Measurements from ENCODE around the gene TSPAN13.

DNA sequence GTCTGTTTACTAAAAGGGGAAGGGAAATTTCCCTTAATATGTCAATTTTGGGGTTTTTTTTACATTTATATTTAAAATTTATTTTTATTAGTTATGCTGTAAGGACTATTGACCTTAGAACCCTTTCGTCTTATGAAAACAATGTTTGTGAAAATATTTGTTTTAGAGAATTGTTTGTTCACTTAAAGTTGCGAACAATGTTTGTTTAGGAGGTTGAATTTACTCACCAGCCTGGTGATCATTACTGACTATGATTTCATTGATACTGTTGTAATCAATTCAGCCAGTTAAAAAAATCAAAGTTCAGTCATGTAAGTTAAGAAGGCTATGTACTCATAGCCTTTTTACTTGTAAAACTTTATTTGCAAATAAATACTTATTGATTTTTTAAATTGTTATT, 27.4 kb upstream of the TSPAN13 start:
- TF ChIP-seq POLR2A (IDR thresholded peaks at IDR 0.05; ENCODE audit: low read depth, low read length) = no peak
- no peak for TF ChIP-seq MAZ (IDR thresholded peaks at IDR 0.05; ENCODE audit: borderline replicate concordance, low read depth, low read length)
- TF ChIP-seq, protein P1, sequence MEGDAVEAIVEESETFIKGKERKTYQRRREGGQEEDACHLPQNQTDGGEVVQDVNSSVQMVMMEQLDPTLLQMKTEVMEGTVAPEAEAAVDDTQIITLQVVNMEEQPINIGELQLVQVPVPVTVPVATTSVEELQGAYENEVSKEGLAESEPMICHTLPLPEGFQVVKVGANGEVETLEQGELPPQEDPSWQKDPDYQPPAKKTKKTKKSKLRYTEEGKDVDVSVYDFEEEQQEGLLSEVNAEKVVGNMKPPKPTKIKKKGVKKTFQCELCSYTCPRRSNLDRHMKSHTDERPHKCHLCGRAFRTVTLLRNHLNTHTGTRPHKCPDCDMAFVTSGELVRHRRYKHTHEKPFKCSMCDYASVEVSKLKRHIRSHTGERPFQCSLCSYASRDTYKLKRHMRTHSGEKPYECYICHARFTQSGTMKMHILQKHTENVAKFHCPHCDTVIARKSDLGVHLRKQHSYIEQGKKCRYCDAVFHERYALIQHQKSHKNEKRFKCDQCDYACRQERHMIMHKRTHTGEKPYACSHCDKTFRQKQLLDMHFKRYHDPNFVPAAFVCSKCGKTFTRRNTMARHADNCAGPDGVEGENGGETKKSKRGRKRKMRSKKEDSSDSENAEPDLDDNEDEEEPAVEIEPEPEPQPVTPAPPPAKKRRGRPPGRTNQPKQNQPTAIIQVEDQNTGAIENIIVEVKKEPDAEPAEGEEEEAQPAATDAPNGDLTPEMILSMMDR (conservative IDR thresholded peaks at IDR 0.05; ENCODE audit: low read depth, low read length) = no peak
- TF ChIP-seq MAFK (IDR thresholded peaks at IDR 0.05; ENCODE audit: low read depth, low read length) = no peak
- no peak for TF ChIP-seq MXI1 (IDR thresholded peaks at IDR 0.05; ENCODE audit: borderline replicate concordance, low read depth, low read length)
- TF ChIP-seq, protein P2, sequence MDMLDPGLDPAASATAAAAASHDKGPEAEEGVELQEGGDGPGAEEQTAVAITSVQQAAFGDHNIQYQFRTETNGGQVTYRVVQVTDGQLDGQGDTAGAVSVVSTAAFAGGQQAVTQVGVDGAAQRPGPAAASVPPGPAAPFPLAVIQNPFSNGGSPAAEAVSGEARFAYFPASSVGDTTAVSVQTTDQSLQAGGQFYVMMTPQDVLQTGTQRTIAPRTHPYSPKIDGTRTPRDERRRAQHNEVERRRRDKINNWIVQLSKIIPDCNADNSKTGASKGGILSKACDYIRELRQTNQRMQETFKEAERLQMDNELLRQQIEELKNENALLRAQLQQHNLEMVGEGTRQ (IDR thresholded peaks at IDR 0.05; ENCODE audit: low read depth, low read length) = no peak
- no peak for TF ChIP-seq RAD21 (IDR thresholded peaks at IDR 0.05; ENCODE audit: low read length)
- TF ChIP-seq RFX5 (IDR thresholded peaks at IDR 0.05; ENCODE audit: low read depth, low read length) = no peak
- no peak for TF ChIP-seq RCOR1 (IDR thresholded peaks at IDR 0.05; ENCODE audit: insufficient replicate concordance, low read length)
- no peak for TF ChIP-seq NFE2L2 (IDR thresholded peaks at IDR 0.05; ENCODE audit: low read depth, low read length)
- TF ChIP-seq SMC3 (IDR thresholded peaks at IDR 0.05; ENCODE audit: low read depth, low read length) = no peak
- TF ChIP-seq, protein P3, sequence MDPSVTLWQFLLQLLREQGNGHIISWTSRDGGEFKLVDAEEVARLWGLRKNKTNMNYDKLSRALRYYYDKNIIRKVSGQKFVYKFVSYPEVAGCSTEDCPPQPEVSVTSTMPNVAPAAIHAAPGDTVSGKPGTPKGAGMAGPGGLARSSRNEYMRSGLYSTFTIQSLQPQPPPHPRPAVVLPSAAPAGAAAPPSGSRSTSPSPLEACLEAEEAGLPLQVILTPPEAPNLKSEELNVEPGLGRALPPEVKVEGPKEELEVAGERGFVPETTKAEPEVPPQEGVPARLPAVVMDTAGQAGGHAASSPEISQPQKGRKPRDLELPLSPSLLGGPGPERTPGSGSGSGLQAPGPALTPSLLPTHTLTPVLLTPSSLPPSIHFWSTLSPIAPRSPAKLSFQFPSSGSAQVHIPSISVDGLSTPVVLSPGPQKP (IDR thresholded peaks at IDR 0.05; ENCODE audit: borderline replicate concordance, low read depth, low read length) = no peak
- no peak for TF ChIP-seq CEBPB (IDR thresholded peaks at IDR 0.05; ENCODE audit: low read depth, low read length)
- no peak for TF ChIP-seq FOS (IDR thresholded peaks at IDR 0.05; ENCODE audit: low read depth, low read length)
